OCI-LY1 (cell line): ENCODE data around the gene CDHR3.

Experiments
- H2AFZ ChIP-seq: fragments of 200-600 bp; sonication (generic), shearing (Covaris generic); 2 replicates; pipeline ENCODE4 v1.6.0; 2014; ENCODE audit warnings: antibody characterized with exemption, mild to moderate bottlenecking, low read length
- H3F3A ChIP-seq: fragments of 200-600 bp; sonication (generic), shearing (Covaris generic); 2 replicates; pipeline ENCODE4 v1.6.0; 2014; ENCODE audit warnings: mild to moderate bottlenecking, antibody characterized with exemption, low read length, moderate library complexity; ENCODE audit not compliant: insufficient read depth
- H3K27ac ChIP-seq: fragments of 200-600 bp; sonication (generic); 2 replicates; pipeline ENCODE4 v1.5.1; 2014; ENCODE audit warnings: low read length, mixed run types, mild to moderate bottlenecking, low read depth; ENCODE audit not compliant: poor library complexity, severe bottlenecking
- H3K27me3 ChIP-seq: fragments of 200-600 bp; sonication (generic); 2 replicates; pipeline ENCODE4 v1.6.0; 2014; ENCODE audit warnings: antibody characterized with exemption, mild to moderate bottlenecking, low read length, moderate library complexity; ENCODE audit not compliant: insufficient read depth
- H3K36me3 ChIP-seq: fragments of 200-600 bp; sonication (generic); 2 replicates; pipeline ENCODE4 v1.6.1; 2014; ENCODE audit warnings: mild to moderate bottlenecking, antibody characterized with exemption, low read length, moderate library complexity, mixed read lengths; ENCODE audit not compliant: insufficient read depth
- H3K4me1 ChIP-seq: fragments of 200-600 bp; sonication (generic); 2 replicates; pipeline ENCODE4 v1.5.1; 2014; ENCODE audit warnings: mild to moderate bottlenecking, low read length, moderate library complexity; ENCODE audit not compliant: insufficient read depth, severe bottlenecking
- H3K4me2 ChIP-seq: fragments of 200-600 bp; sonication (generic), shearing (Covaris generic); 2 replicates; pipeline ENCODE4 v1.6.1; 2014; ENCODE audit warnings: low read length
- H3K4me3 ChIP-seq: fragments of 200-600 bp; sonication (generic); 2 replicates; pipeline ENCODE4 v1.5.1; 2014; ENCODE audit warnings: low read length, low read depth, mild to moderate bottlenecking, mixed read lengths; ENCODE audit not compliant: poor library complexity, severe bottlenecking
- H3K79me2 ChIP-seq: fragments of 200-600 bp; shearing (Covaris generic); 2 replicates; pipeline ENCODE4 v1.6.1; 2016; ENCODE audit warnings: mixed run types, low read length, mixed read lengths; ENCODE audit not compliant: insufficient read depth
- H3K9ac ChIP-seq: fragments of 200-600 bp; sonication (generic), shearing (Covaris generic); 2 replicates; pipeline ENCODE4 v1.6.1; 2014; ENCODE audit warnings: mild to moderate bottlenecking, low read length, mixed read lengths
- H3K9me2 ChIP-seq: fragments of 200-600 bp; sonication (generic), shearing (Covaris generic); 2 replicates; pipeline ENCODE4 v1.6.1; 2014; ENCODE audit warnings: low read depth, mild to moderate bottlenecking, low read length, mixed read lengths
- H3K9me3 ChIP-seq: fragments of 200-600 bp; shearing (Covaris generic); 2 replicates; pipeline ENCODE4 v1.6.1; 2014; ENCODE audit warnings: low read length, mixed read lengths
- H4K20me1 ChIP-seq: fragments of 200-600 bp; sonication (generic), shearing (Covaris generic); 2 replicates; pipeline ENCODE4 v1.6.0; 2016; ENCODE audit warnings: mild to moderate bottlenecking, low read length; ENCODE audit not compliant: insufficient read depth
- CTCF ChIP-seq: fragments of 200-600 bp; sonication (generic), shearing (Covaris generic); IDR thresholded peaks from 2 replicates; pipeline ENCODE4 v1.5.1; 2017; ENCODE audit warnings: mild to moderate bottlenecking, antibody characterized with exemption, low read length, moderate library complexity, mixed read lengths
- EZH2 ChIP-seq: fragments of 200-600 bp; sonication (generic), shearing (Covaris generic); IDR thresholded peaks from 2 replicates; pipeline ENCODE4 v1.8.0; 2017; ENCODE audit warnings: borderline replicate concordance, mixed run types, mild to moderate bottlenecking, antibody characterized with exemption, low read length, moderate library complexity, mixed read lengths

CDHR3 gene

GRCh38 chr7:106059556-106059955, 96.5 kb downstream of the CDHR3 start:
- H4K20me1 ChIP-seq: no peaks in the 10 kb centered on the region
- no peaks in the 10 kb centered on the region for H3K9me3 ChIP-seq
- H2AFZ ChIP-seq: no peak overlapping the region
- H3K9ac ChIP-seq: peak overlapping the region; percentile 84
- H3K27me3 ChIP-seq: no peaks in the 10 kb centered on the region
- no peaks in the 10 kb centered on the region for H3K36me3 ChIP-seq
- H3K27ac ChIP-seq: peak overlapping the region; percentile 99
- TF ChIP-seq EZH2 (no peak), CTCF (no peak)
- peak overlapping the region; percentile 62 for H3K4me2 ChIP-seq
- no peaks in the 10 kb centered on the region for H3K9me2 ChIP-seq
- peaks cover 31% of the 10 kb centered on the region for H3F3A ChIP-seq
- H3K4me3 ChIP-seq: no peak overlapping the region
- H3K4me1 ChIP-seq: peaks cover 92% of the 10 kb centered on the region
- H3K79me2 ChIP-seq: no peaks in the 10 kb centered on the region

GRCh38 chr7:106060394-106060920, 97.4 kb downstream of the CDHR3 start:
- Histone ChIP-seq H4K20me1 (no peaks in the 10 kb centered on the region), H3K4me1 (peaks cover 92% of the 10 kb centered on the region), H3K4me2 (peak overlapping the region; percentile 55; the same call in 1 of the 2 replicates), H3K4me3 (no peak overlapping the region), H3K79me2 (no peaks in the 10 kb centered on the region), H3K9ac (peak overlapping the region; percentile 69; the same call in 1 of the 2 replicates), H3K36me3 (no peaks in the 10 kb centered on the region), H3K27me3 (no peaks in the 10 kb centered on the region), H3K27ac (peak overlapping the region; percentile 99), H3F3A (peaks cover 31% of the 10 kb centered on the region), H3K9me3 (no peaks in the 10 kb centered on the region), H2AFZ (no peak overlapping the region), H3K9me2 (no peaks in the 10 kb centered on the region)
- TF ChIP-seq CTCF (no peak), EZH2 (no peak)

- H3K36me3 ChIP-seq: no peaks in the 10 kb centered on the region
- H3K4me3 ChIP-seq: peak overlapping the region; percentile 1
- H2AFZ ChIP-seq: no peak overlapping the region
- no peaks in the 10 kb centered on the region for H3K9me2 ChIP-seq
- no peaks in the 10 kb centered on the region for H3K79me2 ChIP-seq
- H3K27me3 ChIP-seq: no peaks in the 10 kb centered on the region
- H3K4me1 ChIP-seq: peaks cover 99% of the 10 kb centered on the region
- H3F3A ChIP-seq: peaks cover 31% of the 10 kb centered on the region
- H3K9me3 ChIP-seq: no peaks in the 10 kb centered on the region
- H4K20me1 ChIP-seq: no peaks in the 10 kb centered on the region
- peak overlapping the region; percentile 99 for H3K27ac ChIP-seq
- H3K9ac ChIP-seq: peak overlapping the region; percentile 69
- TF ChIP-seq CTCF: no peak; the same call in 1 of the 2 replicates
- no peak for TF ChIP-seq EZH2
- peak overlapping the region; percentile 55 for H3K4me2 ChIP-seq
Measured at GRCh38 chr7:106061301-106061979, 98.4 kb downstream of the CDHR3 start.
